HepG2 (cell line): ENCODE data around the gene RPS2. TPM values are rescaled to one million over a fixed set of nuclear protein-coding genes. Genes with fewer than 3 reads are reported as not detected.

Source experiments
- HES4 ChIP-seq: sonication (generic); formaldehyde crosslinking; IDR thresholded peaks from 2 replicates; pipeline ENCODE4 v1.9.0; 2021; ENCODE audit warnings: mild to moderate bottlenecking, missing genetic modification reagents, borderline replicate concordance
- IKZF5 ChIP-seq: IDR thresholded peaks from 2 replicates; pipeline ENCODE4 v1.6.1; 2018; ENCODE audit warnings: missing genetic modification reagents, mild to moderate bottlenecking, missing compliant biosample characterization
- ISL2 ChIP-seq: sonication (generic); formaldehyde crosslinking; IDR thresholded peaks from 2 replicates; pipeline ENCODE4 v1.5.0; 2020; ENCODE audit warnings: missing genetic modification reagents
- MTERF4 ChIP-seq: sonication (generic); formaldehyde crosslinking; IDR thresholded peaks from 2 replicates; pipeline ENCODE4 v1.8.0; 2023; ENCODE audit warnings: mild to moderate bottlenecking, missing genetic modification reagents
- NRL ChIP-seq: sonication (generic); formaldehyde crosslinking; IDR thresholded peaks from 2 replicates; pipeline ENCODE4 v1.5.0; 2020; ENCODE audit warnings: missing genetic modification reagents, mild to moderate bottlenecking, moderate library complexity, borderline replicate concordance
- PRMT3 ChIP-seq: sonication (generic); formaldehyde crosslinking; IDR thresholded peaks from 2 replicates; pipeline ENCODE4 v1.8.1; 2022; ENCODE audit warnings: low read depth, mild to moderate bottlenecking, moderate library complexity, missing genetic modification reagents, borderline replicate concordance
- REPIN1 ChIP-seq: sonication (generic); formaldehyde crosslinking; IDR thresholded peaks from 2 replicates; pipeline ENCODE4 v1.8.0; 2022; ENCODE audit warnings: missing genetic modification reagents, low read depth, mild to moderate bottlenecking, borderline replicate concordance
- SAFB2 ChIP-seq: sonication (generic); formaldehyde crosslinking; IDR thresholded peaks from 2 replicates; pipeline ENCODE4 v1.5.1; 2020; ENCODE audit warnings: missing genetic modification reagents, low read depth, mild to moderate bottlenecking, borderline replicate concordance
- TGIF2 ChIP-seq: IDR thresholded peaks from 2 replicates; pipeline ENCODE4 v1.6.1; 2016; ENCODE audit warnings: control low read depth, missing compliant biosample characterization
- TMF1 ChIP-seq: sonication (generic); formaldehyde crosslinking; IDR thresholded peaks from 2 replicates; pipeline ENCODE4 v1.8.1; 2022; ENCODE audit warnings: low read depth, missing genetic modification reagents
- TSC22D2 ChIP-seq: sonication (generic); formaldehyde crosslinking; IDR thresholded peaks from 2 replicates; pipeline ENCODE4 v1.5.1; 2020; ENCODE audit warnings: missing genetic modification reagents, mild to moderate bottlenecking, borderline replicate concordance
- polyA plus RNA-seq, 8 experiments: library from polyadenylated mRNA; depleted of rRNA in 3 of 8; stranded (reverse) in 7 of 8; unstranded in 1 of 8; fragments of >200 nt; fragmentation: Illumina TruSeq in 4 of 8; extraction: Trizol in 4 of 8; gene quantifications; 2 replicates each; pipeline versions ENCODE4 v1.2.1 to v1.2.3, GENCODE V29; 2011 to 2016; ENCODE audit warnings: low read depth in 4 of 8, missing spikeins in 1 of 8, mixed read lengths in 1 of 8; ENCODE audit not compliant: insufficient read depth in 1 of 8
- total RNA-seq, 5 experiments: library from RNA; depleted of rRNA; stranded (reverse); fragments of >200 nt; fragmentation: Illumina TruSeq; extraction: Trizol; gene quantifications; 2 replicates each; pipeline ENCODE4 v1.2.3, GENCODE V29; 2016; ENCODE audit warnings: low read depth in 1 of 5
- TF ChIP-seq, protein P1 (sequence below): IDR thresholded peaks from 2 replicates; pipeline ENCODE4 v1.6.1; 2016; ENCODE audit warnings: low read depth, missing genetic modification reagents, missing compliant biosample characterization
- TF ChIP-seq, protein P2 (sequence below): IDR thresholded peaks from 2 replicates; pipeline ENCODE4 v1.6.1; 2016; ENCODE audit warnings: mild to moderate bottlenecking, missing biosample characterization, missing genetic modification reagents
- TF ChIP-seq, protein P3 (sequence below), 2 experiments: fragments of 450-650 bp in 1 of 2; sonication (generic) in 1 of 2; formaldehyde crosslinking; IDR thresholded peaks; 2 replicates each; pipeline versions ENCODE4 v1.5.0 to v1.8.0; 2020 to 2022; ENCODE audit warnings: mild to moderate bottlenecking in 1 of 2, missing genetic modification reagents in 1 of 2
- TF ChIP-seq, protein P4 (sequence below): sonication (generic); formaldehyde crosslinking; IDR thresholded peaks from 2 replicates; pipeline ENCODE4 v1.4.0; 2020; ENCODE audit warnings: missing genetic modification reagents

The RPS2 gene
- total and polyA plus RNA-seq, 2 of the 13 experiments (the other 11 are each of a cell fraction or from before 2014, with no cell fraction given) = 1,908 to 4,514 TPM

DNA sequence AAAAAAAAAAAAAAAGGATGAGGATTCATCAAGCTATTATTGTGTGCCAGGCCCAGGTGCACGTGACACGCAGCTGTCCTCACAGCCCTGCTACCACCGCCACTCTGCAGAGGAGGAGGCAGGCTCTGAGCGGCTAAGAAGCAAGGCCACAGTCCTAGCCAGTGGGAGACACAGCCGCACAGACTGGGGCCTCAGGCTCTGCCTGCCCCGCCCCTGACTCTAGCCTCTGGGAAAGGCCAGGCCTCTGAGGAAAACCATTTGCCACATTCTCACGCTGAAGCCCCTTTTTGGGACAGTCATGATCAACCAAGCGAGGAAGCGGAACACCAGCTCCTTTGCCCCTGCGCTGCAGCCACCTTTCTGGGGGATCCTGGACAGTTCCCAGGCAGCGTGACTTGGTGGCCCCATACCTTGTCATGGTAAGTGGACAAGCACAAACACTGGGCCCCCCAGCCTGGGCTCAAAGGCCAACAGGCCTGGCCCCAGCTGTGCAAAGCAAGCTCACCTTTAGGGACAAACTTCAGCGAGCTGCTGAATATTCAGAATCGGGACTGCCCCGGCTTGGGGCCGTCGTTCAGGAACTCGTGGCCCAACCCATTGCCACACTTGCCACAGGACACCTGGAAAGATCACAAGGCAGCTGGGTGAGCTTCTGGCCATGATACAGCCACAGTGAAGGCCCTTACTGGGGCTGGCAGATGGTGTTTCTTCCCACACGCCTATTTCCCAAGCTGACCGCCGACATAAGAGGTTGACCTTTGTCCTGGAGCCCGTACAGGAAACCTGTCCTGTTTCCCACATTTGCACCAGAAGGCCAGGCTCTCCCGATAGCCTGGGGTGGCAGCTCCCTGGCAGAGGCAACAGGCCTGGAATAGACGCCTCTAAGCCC is 24.1 kb downstream of the RPS2 start (continued):
- TF ChIP-seq, protein P1, sequence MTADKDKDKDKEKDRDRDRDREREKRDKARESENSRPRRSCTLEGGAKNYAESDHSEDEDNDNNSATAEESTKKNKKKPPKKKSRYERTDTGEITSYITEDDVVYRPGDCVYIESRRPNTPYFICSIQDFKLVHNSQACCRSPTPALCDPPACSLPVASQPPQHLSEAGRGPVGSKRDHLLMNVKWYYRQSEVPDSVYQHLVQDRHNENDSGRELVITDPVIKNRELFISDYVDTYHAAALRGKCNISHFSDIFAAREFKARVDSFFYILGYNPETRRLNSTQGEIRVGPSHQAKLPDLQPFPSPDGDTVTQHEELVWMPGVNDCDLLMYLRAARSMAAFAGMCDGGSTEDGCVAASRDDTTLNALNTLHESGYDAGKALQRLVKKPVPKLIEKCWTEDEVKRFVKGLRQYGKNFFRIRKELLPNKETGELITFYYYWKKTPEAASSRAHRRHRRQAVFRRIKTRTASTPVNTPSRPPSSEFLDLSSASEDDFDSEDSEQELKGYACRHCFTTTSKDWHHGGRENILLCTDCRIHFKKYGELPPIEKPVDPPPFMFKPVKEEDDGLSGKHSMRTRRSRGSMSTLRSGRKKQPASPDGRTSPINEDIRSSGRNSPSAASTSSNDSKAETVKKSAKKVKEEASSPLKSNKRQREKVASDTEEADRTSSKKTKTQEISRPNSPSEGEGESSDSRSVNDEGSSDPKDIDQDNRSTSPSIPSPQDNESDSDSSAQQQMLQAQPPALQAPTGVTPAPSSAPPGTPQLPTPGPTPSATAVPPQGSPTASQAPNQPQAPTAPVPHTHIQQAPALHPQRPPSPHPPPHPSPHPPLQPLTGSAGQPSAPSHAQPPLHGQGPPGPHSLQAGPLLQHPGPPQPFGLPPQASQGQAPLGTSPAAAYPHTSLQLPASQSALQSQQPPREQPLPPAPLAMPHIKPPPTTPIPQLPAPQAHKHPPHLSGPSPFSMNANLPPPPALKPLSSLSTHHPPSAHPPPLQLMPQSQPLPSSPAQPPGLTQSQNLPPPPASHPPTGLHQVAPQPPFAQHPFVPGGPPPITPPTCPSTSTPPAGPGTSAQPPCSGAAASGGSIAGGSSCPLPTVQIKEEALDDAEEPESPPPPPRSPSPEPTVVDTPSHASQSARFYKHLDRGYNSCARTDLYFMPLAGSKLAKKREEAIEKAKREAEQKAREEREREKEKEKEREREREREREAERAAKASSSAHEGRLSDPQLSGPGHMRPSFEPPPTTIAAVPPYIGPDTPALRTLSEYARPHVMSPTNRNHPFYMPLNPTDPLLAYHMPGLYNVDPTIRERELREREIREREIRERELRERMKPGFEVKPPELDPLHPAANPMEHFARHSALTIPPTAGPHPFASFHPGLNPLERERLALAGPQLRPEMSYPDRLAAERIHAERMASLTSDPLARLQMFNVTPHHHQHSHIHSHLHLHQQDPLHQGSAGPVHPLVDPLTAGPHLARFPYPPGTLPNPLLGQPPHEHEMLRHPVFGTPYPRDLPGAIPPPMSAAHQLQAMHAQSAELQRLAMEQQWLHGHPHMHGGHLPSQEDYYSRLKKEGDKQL (CRISPR knock-in tag) = no peak
- peak; percentile 25; the same call in 1 of the 2 replicates for TF ChIP-seq TMF1 (CRISPR knock-in tag)
- peak; percentile 17; the same call in 1 of the 2 replicates for TF ChIP-seq TGIF2
- peak; percentile 54; the same call in 1 of the 2 replicates for TF ChIP-seq PRMT3 (CRISPR knock-in tag)
- peak; percentile 63; the same call in 1 of the 2 replicates for TF ChIP-seq REPIN1 (CRISPR knock-in tag)
- TF ChIP-seq NRL (CRISPR knock-in tag) = 0 out of 2 replicates have a peak, but pooled peaks have one; percentile 10
- TF ChIP-seq, protein P2, sequence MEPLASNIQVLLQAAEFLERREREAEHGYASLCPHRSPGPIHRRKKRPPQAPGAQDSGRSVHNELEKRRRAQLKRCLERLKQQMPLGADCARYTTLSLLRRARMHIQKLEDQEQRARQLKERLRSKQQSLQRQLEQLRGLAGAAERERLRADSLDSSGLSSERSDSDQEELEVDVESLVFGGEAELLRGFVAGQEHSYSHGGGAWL (CRISPR knock-in tag) = 0 out of 2 replicates have a peak, but pooled peaks have one; percentile 11
- TF ChIP-seq, protein P3, sequence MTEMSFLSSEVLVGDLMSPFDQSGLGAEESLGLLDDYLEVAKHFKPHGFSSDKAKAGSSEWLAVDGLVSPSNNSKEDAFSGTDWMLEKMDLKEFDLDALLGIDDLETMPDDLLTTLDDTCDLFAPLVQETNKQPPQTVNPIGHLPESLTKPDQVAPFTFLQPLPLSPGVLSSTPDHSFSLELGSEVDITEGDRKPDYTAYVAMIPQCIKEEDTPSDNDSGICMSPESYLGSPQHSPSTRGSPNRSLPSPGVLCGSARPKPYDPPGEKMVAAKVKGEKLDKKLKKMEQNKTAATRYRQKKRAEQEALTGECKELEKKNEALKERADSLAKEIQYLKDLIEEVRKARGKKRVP (CRISPR knock-in tag; IDR thresholded peaks at IDR 0.05) = peak in 1 of 2 experiments; percentile 58; a peak in 1 of 4 replicates
- TF ChIP-seq HES4 (CRISPR knock-in tag) = 0 out of 2 replicates have a peak, but pooled peaks have one; percentile 18
- peak; percentile 80 for TF ChIP-seq TSC22D2 (CRISPR knock-in tag)
- TF ChIP-seq IKZF5 (CRISPR knock-in tag) = peak; percentile 47
- TF ChIP-seq SAFB2 (CRISPR knock-in tag) = no peak; the same call in 1 of the 2 replicates
- TF ChIP-seq ISL2 (CRISPR knock-in tag) = peak; percentile 74
- TF ChIP-seq, protein P4, sequence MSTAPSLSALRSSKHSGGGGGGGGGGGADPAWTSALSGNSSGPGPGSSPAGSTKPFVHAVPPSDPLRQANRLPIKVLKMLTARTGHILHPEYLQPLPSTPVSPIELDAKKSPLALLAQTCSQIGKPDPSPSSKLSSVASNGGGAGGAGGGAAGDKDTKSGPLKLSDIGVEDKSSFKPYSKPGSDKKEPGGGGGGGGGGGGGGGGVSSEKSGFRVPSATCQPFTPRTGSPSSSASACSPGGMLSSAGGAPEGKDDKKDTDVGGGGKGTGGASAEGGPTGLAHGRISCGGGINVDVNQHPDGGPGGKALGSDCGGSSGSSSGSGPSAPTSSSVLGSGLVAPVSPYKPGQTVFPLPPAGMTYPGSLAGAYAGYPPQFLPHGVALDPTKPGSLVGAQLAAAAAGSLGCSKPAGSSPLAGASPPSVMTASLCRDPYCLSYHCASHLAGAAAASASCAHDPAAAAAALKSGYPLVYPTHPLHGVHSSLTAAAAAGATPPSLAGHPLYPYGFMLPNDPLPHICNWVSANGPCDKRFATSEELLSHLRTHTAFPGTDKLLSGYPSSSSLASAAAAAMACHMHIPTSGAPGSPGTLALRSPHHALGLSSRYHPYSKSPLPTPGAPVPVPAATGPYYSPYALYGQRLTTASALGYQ (CRISPR knock-in tag) = peak; percentile 70
- TF ChIP-seq MTERF4 (CRISPR knock-in tag) = peak; percentile 54; the same call in 1 of the 2 replicates
